Stomach (tissue), 4 donors: Measurements from ENCODE around the gene CD8B2.

Source experiments
- CTCF ChIP-seq, 7 experiments: fragments of 450-650 bp in 4 of 7; fragments of 200-600 bp in 3 of 7; sonication (generic) in 3 of 7; IDR thresholded peaks; one replicate each; pipeline ENCODE4 v1.5.1; 2016 to 2019; ENCODE audit warnings: antibody characterized with exemption in 7 of 7, control low read depth in 2 of 7, mild to moderate bottlenecking in 1 of 7
- EP300 ChIP-seq: sonication (generic); formaldehyde crosslinking; IDR thresholded peaks from one replicate; pipeline ENCODE4 v1.6.1; 2017; ENCODE audit warnings: antibody characterized with exemption
- POLR2A ChIP-seq, 4 donors: fragments of 450-650 bp; IDR thresholded peaks; one replicate each; pipeline ENCODE4 v1.6.1; 2016; ENCODE audit warnings: antibody characterized with exemption in 4 of 4, control low read depth in 2 of 4, mild to moderate bottlenecking in 1 of 4, moderate library complexity in 1 of 4
- POLR2AphosphoS5 ChIP-seq, 3 donors: sonication (generic); formaldehyde crosslinking; IDR thresholded peaks; one replicate each; pipeline ENCODE4 v1.6.1; 2016; ENCODE audit warnings: antibody characterized with exemption in 3 of 3

- no peak for TF ChIP-seq CTCF (IDR thresholded peaks at IDR 0.05)
- TF ChIP-seq POLR2AphosphoS5 (IDR thresholded peaks at IDR 0.05) = no peak
- TF ChIP-seq POLR2A (IDR thresholded peaks at IDR 0.05) = no peak
- TF ChIP-seq EP300 = no peak
Observed at GRCh38 chr2:106566050-106566449, 78.9 kb downstream of the CD8B2 start.
